Fibroblast of mammary gland (primary cell): ENCODE data around the gene CLIC1.

ENCODE experiments used
- DNase-seq: peaks from one replicate; pipeline ENCODE4 v3.0.0-alpha.2; 2010; ENCODE audit warnings: low read depth
- H3K4me3 ChIP-seq: 2 replicates; pipeline ENCODE4 v1.5.1; 2011; ENCODE audit warnings: low read depth, mild to moderate bottlenecking, low read length, moderate library complexity; ENCODE audit not compliant: control insufficient read depth
- TF ChIP-seq, protein P1 (sequence below): conservative IDR thresholded peaks from 2 replicates; pipeline ENCODE4 v1.5.1; 2011; ENCODE audit warnings: low read depth, low read length, inconsistent platforms; ENCODE audit not compliant: control insufficient read depth, insufficient read depth

Gene CLIC1

GRCh38 chr6:31733734-31734133 lies 2.6 kb downstream of the CLIC1 start:
- DNase-seq = no peak
- peak overlapping the region; percentile 87 for H3K4me3 ChIP-seq
- TF ChIP-seq, protein P1, sequence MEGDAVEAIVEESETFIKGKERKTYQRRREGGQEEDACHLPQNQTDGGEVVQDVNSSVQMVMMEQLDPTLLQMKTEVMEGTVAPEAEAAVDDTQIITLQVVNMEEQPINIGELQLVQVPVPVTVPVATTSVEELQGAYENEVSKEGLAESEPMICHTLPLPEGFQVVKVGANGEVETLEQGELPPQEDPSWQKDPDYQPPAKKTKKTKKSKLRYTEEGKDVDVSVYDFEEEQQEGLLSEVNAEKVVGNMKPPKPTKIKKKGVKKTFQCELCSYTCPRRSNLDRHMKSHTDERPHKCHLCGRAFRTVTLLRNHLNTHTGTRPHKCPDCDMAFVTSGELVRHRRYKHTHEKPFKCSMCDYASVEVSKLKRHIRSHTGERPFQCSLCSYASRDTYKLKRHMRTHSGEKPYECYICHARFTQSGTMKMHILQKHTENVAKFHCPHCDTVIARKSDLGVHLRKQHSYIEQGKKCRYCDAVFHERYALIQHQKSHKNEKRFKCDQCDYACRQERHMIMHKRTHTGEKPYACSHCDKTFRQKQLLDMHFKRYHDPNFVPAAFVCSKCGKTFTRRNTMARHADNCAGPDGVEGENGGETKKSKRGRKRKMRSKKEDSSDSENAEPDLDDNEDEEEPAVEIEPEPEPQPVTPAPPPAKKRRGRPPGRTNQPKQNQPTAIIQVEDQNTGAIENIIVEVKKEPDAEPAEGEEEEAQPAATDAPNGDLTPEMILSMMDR = no peak

DNA sequence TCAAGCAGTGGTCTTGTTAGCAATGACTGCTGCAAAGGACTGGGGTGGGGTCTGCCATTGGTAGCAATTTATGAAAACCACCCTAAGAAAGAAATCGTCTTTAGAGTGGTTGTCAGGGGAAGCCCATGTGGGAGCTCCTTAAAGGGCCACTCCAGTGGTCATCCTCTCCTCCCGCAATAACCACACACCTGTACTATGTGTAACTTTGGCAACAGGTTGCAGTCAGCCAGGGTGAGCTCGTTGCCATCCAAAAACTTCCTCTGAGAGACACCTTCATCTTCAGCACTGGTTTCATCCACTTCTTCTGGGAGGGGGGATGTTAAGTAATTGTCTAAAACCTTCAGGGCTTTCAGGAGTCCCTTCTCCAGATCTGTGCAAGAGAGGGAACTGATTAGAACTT lies 4.3 kb downstream of the CLIC1 start:
- H3K4me3 ChIP-seq = no peak overlapping the region
- TF ChIP-seq, protein P1 = no peak
- no peak for DNase-seq

DNA sequence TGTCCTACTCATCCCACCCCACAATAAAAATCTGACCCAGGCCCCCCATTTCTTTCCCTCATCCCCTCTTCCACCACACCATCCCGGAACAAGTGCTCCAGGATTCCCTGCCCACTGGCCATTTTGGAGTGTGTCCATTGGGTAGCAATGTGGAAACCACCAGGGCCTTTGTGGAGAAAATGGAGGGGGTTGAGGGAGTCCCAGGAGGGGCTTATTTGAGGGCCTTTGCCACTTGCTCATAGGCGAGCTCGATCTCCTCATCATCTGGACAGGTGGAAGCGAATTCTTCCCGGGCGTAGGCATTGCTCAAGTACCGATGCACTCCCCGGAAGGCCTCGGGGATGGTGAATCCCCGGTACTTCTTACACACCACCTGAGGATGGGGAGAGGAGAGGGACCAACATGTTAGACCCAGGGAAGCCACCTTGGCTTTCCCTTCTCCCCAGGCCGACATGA lies 5.7 kb downstream of the CLIC1 start:
- DNase-seq = no peak
- TF ChIP-seq, protein P1 = no peak
- peak overlapping the region; percentile 71 for H3K4me3 ChIP-seq

DNA sequence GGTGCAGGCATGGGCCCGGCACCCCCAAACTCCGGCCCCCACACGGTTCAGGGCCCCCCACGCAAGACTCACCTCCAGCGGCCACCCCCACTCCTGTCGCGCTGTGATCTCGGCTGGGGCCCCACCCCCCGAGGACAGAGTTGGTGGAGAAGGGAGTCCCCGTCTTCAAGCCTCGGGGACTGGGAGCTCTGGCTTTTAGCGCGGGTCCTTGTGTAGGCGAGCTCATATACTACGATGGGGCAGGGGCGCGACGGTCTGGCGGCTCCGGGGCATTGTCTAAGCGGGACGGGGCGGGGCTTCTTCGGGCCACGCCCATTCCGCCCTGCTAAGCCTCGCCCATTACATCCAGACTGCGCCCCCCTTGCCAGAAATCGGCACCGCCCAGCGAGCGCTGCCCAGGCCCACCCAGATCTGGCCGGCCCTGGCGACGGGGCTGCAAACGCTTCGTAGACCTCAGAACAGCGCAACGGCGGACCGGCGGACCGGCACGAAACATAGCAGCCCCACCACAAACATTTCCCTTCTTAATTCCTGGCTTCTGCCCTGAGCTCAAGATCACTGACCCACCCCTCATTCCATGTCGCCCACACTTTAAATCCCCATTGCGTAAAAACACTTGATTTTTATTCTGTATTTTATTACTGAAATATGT lies 6.2 kb downstream of the CLIC1 start:
- peak overlapping the region; percentile 71 for H3K4me3 ChIP-seq
- peak; percentile 84 for DNase-seq
- TF ChIP-seq, protein P1 = no peak

DNA sequence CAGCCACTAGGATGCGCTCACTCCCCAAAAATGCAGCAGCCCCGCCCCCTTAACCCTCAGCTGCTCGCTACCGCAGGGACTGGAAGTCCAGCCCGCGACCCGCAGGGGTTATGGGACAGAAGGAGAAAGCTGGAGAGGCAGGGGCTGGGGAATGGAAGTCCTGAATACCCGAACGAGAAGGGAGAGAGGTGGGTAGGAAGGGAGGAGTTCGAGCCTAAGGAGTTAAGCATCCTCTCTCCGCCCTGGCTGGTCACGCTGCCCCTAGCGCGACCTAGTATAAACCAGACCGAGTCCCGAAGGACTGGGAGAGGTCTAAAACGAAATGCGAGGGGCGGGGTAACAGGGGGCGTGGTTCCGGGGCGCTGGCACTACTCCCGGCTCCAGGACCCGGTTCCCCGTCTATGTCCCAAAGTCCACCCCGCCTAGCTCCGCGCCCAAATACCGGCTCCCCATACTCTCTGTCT lies 6.8 kb downstream of the CLIC1 start:
- peak; percentile 88 for DNase-seq
- peak overlapping the region; percentile 71 for H3K4me3 ChIP-seq
- TF ChIP-seq, protein P1 = no peak

GRCh38 chr6:31728767-31729514 lies 7.4 kb downstream of the CLIC1 start, which contains the start of gene DDAH2:
Gene DDAH2 (minus strand): TSS chr6:31729299. CDS start chr6:31729161, 138 bp downstream.
- DNase-seq = no peak
- peak within 1 kb of the TSS; percentile 71 for H3K4me3 ChIP-seq
- TF ChIP-seq, protein P1 = peak; percentile 36
